Mammary epithelial cell (primary cell): Measurements from ENCODE around the gene IL27RA.

Source experiments
- CTCF ChIP-seq, 2 donors: IDR thresholded peaks in 1 of 2; conservative IDR thresholded peaks in 1 of 2; 2 replicates each; pipeline ENCODE4 v1.5.1; 2011 to 2012; ENCODE audit warnings: inconsistent platforms in 2 of 2, low read length in 2 of 2, mild to moderate bottlenecking in 2 of 2, control low read depth in 1 of 2, low read depth in 1 of 2; ENCODE audit not compliant: insufficient read depth in 1 of 2; ENCODE audit errors: extremely low read depth in 1 of 2
- EZH2 ChIP-seq: IDR thresholded peaks from 2 replicates; pipeline ENCODE4 v1.6.1; 2012; ENCODE audit warnings: low read length, inconsistent platforms, borderline replicate concordance

DNA sequence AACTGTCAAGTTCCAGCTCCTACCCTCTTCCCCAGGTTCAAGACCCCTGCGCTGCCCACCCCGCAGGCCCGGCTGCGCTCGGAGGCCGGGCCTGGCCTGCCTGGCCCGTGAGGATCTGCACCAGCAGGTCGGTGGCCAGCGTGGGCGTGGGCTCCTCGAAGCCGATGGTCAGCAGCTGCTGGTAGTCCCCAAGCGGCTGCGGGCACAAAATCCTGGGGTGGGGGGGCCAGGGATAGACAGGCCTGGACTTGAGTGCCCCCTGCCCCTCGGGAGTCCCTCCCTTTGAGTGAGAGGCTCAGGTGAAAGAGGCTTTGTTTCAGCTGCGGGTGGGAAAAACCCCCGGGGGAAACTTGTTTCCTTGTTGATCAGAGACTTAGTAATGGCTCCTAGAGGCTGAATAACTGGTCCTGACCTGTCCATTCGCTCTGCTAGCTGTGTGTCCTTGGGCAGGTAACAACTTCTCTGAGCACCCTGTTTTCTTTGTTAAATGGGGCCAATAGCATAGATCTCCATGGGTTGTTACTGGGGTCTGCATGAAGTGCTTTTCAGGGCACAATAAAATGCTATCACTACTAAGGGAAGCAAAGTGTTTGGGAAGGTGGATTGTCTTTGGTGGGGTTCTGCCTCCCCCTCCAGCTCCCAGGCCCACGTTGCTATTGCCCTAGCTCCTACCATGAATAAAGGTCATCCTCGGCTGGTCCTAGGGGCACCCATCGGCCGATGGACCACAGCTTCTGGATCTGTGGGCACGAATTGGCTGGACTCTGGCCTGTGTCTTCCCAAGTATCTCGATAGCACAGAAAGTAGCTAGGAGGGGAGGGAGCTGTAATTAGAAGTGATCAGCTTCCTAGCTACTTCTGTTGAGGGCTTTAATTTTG, 50.5 kb downstream of the IL27RA start:
- TF ChIP-seq CTCF (conservative IDR thresholded peaks at IDR 0.05 in 1 of 2, IDR thresholded peaks at IDR 0.05 in 1 of 2; ENCODE audit: extremely low read depth in 1 of 2, insufficient read depth in 1 of 2, low read depth in 1 of 2, low read length in 2 of 2) (no peak), EZH2 (no peak)
